Nephron progenitor cell (in vitro differentiated cells): Measurements from ENCODE around the gene ARMC5.

ENCODE experiments used
- DNase-seq: peaks from one replicate; pipeline ENCODE4 v3.0.0; 2021
- H3K27ac Mint-ChIP-seq: 2 replicates; pipeline ENCODE4 v1.8.0; 2021; ENCODE audit warnings: mild to moderate bottlenecking, moderate library complexity, mixed read lengths
- H3K27me3 Mint-ChIP-seq: 2 replicates; pipeline ENCODE4 v1.8.0; 2021; ENCODE audit warnings: mild to moderate bottlenecking, low read depth, mixed read lengths; ENCODE audit not compliant: poor library complexity
- H3K36me3 Mint-ChIP-seq: 2 replicates; pipeline ENCODE4 v1.8.0; 2021; ENCODE audit warnings: low read depth, mixed read lengths
- H3K4me1 Mint-ChIP-seq: 2 replicates; pipeline ENCODE4 v1.8.0; 2021; ENCODE audit warnings: mixed read lengths
- H3K4me3 Mint-ChIP-seq: 2 replicates; pipeline ENCODE4 v1.8.0; 2021; ENCODE audit warnings: mild to moderate bottlenecking, moderate library complexity, mixed read lengths
- H3K9me3 Mint-ChIP-seq: 2 replicates; pipeline ENCODE4 v1.8.0; 2021; ENCODE audit warnings: mild to moderate bottlenecking, moderate library complexity, mixed read lengths
- CTCF ChIP-seq: fragments of 200-600 bp; sonication (generic); IDR thresholded peaks from 2 replicates; pipeline ENCODE4 v1.5.0; 2021; ENCODE audit warnings: antibody characterized with exemption

The ARMC5 gene

GRCh38 chr16:31464348-31464769 is 5.1 kb downstream of the ARMC5 start:
- Mint-ChIP-seq H3K27me3 (no peaks in the 10 kb centered on the region), H3K27ac (no peak overlapping the region), H3K4me1 (peaks cover 14% of the 10 kb centered on the region), H3K4me3 (no peak overlapping the region), H3K36me3 (peaks cover 23% of the 10 kb centered on the region), H3K9me3 (no peaks in the 10 kb centered on the region)
- no peak for TF ChIP-seq CTCF
- DNase-seq: no peak

GRCh38 chr16:31464781-31465260 is 5.5 kb downstream of the ARMC5 start:
- peaks cover 1% of the 10 kb centered on the region for H3K27me3 Mint-ChIP-seq
- H3K36me3 Mint-ChIP-seq: peaks cover 23% of the 10 kb centered on the region
- no peak overlapping the region for H3K4me3 Mint-ChIP-seq
- no peaks in the 10 kb centered on the region for H3K9me3 Mint-ChIP-seq
- TF ChIP-seq CTCF: no peak
- DNase-seq: no peak
- peaks cover 14% of the 10 kb centered on the region for H3K4me1 Mint-ChIP-seq
- no peak overlapping the region for H3K27ac Mint-ChIP-seq

- DNase-seq: no peak
- peaks cover 3% of the 10 kb centered on the region for H3K27me3 Mint-ChIP-seq
- no peak for TF ChIP-seq CTCF
- H3K4me3 Mint-ChIP-seq: no peak overlapping the region
- H3K9me3 Mint-ChIP-seq: no peaks in the 10 kb centered on the region
- H3K27ac Mint-ChIP-seq: no peak overlapping the region
- H3K36me3 Mint-ChIP-seq: peaks cover 23% of the 10 kb centered on the region
- peaks cover 6% of the 10 kb centered on the region for H3K4me1 Mint-ChIP-seq
Observed at GRCh38 chr16:31465788-31466370, 6.6 kb downstream of the ARMC5 start.

- Mint-ChIP-seq H3K4me3 (no peak overlapping the region), H3K27ac (no peak overlapping the region), H3K36me3 (peaks cover 23% of the 10 kb centered on the region), H3K4me1 (peaks cover 6% of the 10 kb centered on the region), H3K27me3 (peaks cover 7% of the 10 kb centered on the region), H3K9me3 (no peaks in the 10 kb centered on the region)
- DNase-seq: no peak
- TF ChIP-seq CTCF: no peak
Observed at GRCh38 chr16:31466381-31466841, 7.1 kb downstream of the ARMC5 start.

- Mint-ChIP-seq H3K4me1 (peaks cover 8% of the 10 kb centered on the region), H3K4me3 (no peak overlapping the region), H3K27me3 (peaks cover 9% of the 10 kb centered on the region), H3K27ac (peak overlapping the region; percentile 19), H3K36me3 (peaks cover 23% of the 10 kb centered on the region), H3K9me3 (no peaks in the 10 kb centered on the region)
- TF ChIP-seq CTCF: no peak
- no peak for DNase-seq
Observed at GRCh38 chr16:31467151-31467773, 8.0 kb downstream of the ARMC5 start.

- H3K9me3 Mint-ChIP-seq: no peaks in the 10 kb centered on the region
- no peak for TF ChIP-seq CTCF
- peaks cover 12% of the 10 kb centered on the region for H3K4me1 Mint-ChIP-seq
- DNase-seq: no peak
- H3K27ac Mint-ChIP-seq: no peak overlapping the region
- no peak overlapping the region for H3K4me3 Mint-ChIP-seq
- peaks cover 23% of the 10 kb centered on the region for H3K36me3 Mint-ChIP-seq
- peaks cover 13% of the 10 kb centered on the region for H3K27me3 Mint-ChIP-seq
Observed at GRCh38 chr16:31467858-31468257, 8.6 kb downstream of the ARMC5 start.
